HepG2 (cell line): ENCODE data around the gene SLC35B2. TPM values are rescaled to one million over a fixed set of nuclear protein-coding genes. Genes with fewer than 3 reads are reported as not detected.

ENCODE experiments used
- ARNTL ChIP-seq: sonication (generic); formaldehyde crosslinking; IDR thresholded peaks from 2 replicates; pipeline ENCODE4 v1.4.0; 2020; ENCODE audit warnings: mild to moderate bottlenecking, missing genetic modification reagents
- BATF2 ChIP-seq: sonication (generic); formaldehyde crosslinking; IDR thresholded peaks from 2 replicates; pipeline ENCODE4 v1.8.0; 2022; ENCODE audit warnings: mild to moderate bottlenecking, missing genetic modification reagents, moderate library complexity
- HDAC2 ChIP-seq: sonication (generic); formaldehyde crosslinking; IDR thresholded peaks from 2 replicates; pipeline ENCODE4 v1.4.0; 2020; ENCODE audit warnings: missing genetic modification reagents
- HOXA7 ChIP-seq: sonication (generic); formaldehyde crosslinking; IDR thresholded peaks from 2 replicates; pipeline ENCODE4 v1.8.1; 2022; ENCODE audit warnings: mild to moderate bottlenecking, missing genetic modification reagents, moderate library complexity
- KLF12 ChIP-seq: sonication (generic); formaldehyde crosslinking; IDR thresholded peaks from 2 replicates; pipeline ENCODE4 v1.4.0; 2020; ENCODE audit warnings: missing genetic modification reagents, borderline replicate concordance
- MAFG ChIP-seq: sonication (generic); formaldehyde crosslinking; IDR thresholded peaks from 2 replicates; pipeline ENCODE4 v1.5.1; 2020; ENCODE audit warnings: mild to moderate bottlenecking, missing genetic modification reagents
- NFE2 ChIP-seq: sonication (generic); formaldehyde crosslinking; IDR thresholded peaks from 2 replicates; pipeline ENCODE4 v1.4.0; 2020; ENCODE audit warnings: missing genetic modification reagents
- NR2F1 ChIP-seq, 2 experiments: fragments of 450-650 bp in 1 of 2; formaldehyde crosslinking in 1 of 2; IDR thresholded peaks; 2 replicates each; pipeline versions ENCODE4 v1.5.0 to v1.6.1; 2016 to 2020; ENCODE audit warnings: mild to moderate bottlenecking in 1 of 2, missing compliant biosample characterization in 1 of 2, missing genetic modification reagents in 1 of 2, moderate library complexity in 1 of 2
- POLR2AphosphoS2 ChIP-seq: IDR thresholded peaks from 2 replicates; pipeline ENCODE4 v1.6.1; 2011; ENCODE audit warnings: low read depth, low read length, improper control_type of control experiment
- POLR2AphosphoS5 ChIP-seq: IDR thresholded peaks from 2 replicates; pipeline ENCODE4 v1.6.1; 2012; ENCODE audit warnings: low read depth, low read length
- SAFB2 ChIP-seq: sonication (generic); formaldehyde crosslinking; IDR thresholded peaks from 2 replicates; pipeline ENCODE4 v1.5.1; 2020; ENCODE audit warnings: missing genetic modification reagents, low read depth, mild to moderate bottlenecking, borderline replicate concordance
- USF2 ChIP-seq, 2 experiments: sonication (generic) in 1 of 2; formaldehyde crosslinking in 1 of 2; IDR thresholded peaks; 2 replicates each; pipeline versions ENCODE4 v1.5.1 to v1.6.1; 2011 to 2020; ENCODE audit warnings: borderline replicate concordance in 1 of 2, low read depth in 1 of 2, low read length in 1 of 2, mild to moderate bottlenecking in 1 of 2, missing genetic modification reagents in 1 of 2, moderate library complexity in 1 of 2
- ZBTB2 ChIP-seq: sonication (generic); formaldehyde crosslinking; IDR thresholded peaks from 2 replicates; pipeline ENCODE4 v1.8.0; 2022; ENCODE audit warnings: low read depth, missing genetic modification reagents
- ZNF160 ChIP-seq: sonication (generic); formaldehyde crosslinking; IDR thresholded peaks from 2 replicates; pipeline ENCODE4 v1.8.0; 2022; ENCODE audit warnings: mild to moderate bottlenecking, inconsistent platforms, missing genetic modification reagents
- ZNF326 ChIP-seq: sonication (generic); formaldehyde crosslinking; IDR thresholded peaks from 2 replicates; pipeline ENCODE4 v1.4.0; 2020; ENCODE audit warnings: missing genetic modification reagents, borderline replicate concordance
- ZNF547 ChIP-seq: sonication (generic); formaldehyde crosslinking; IDR thresholded peaks from 2 replicates; pipeline ENCODE4 v1.5.1; 2020; ENCODE audit warnings: mild to moderate bottlenecking, missing genetic modification reagents
- ZNF646 ChIP-seq: sonication (generic); formaldehyde crosslinking; IDR thresholded peaks from 2 replicates; pipeline ENCODE4 v1.9.0; 2021; ENCODE audit warnings: mild to moderate bottlenecking, missing genetic modification reagents
- ZNF850 ChIP-seq: sonication (generic); formaldehyde crosslinking; conservative IDR thresholded peaks from 2 replicates; pipeline ENCODE4 v1.9.0; 2021; ENCODE audit warnings: mild to moderate bottlenecking, missing genetic modification reagents
- polyA plus RNA-seq, 8 experiments: library from polyadenylated mRNA; depleted of rRNA in 3 of 8; stranded (reverse) in 7 of 8; unstranded in 1 of 8; fragments of >200 nt; fragmentation: Illumina TruSeq in 4 of 8; extraction: Trizol in 4 of 8; gene quantifications; 2 replicates each; pipeline versions ENCODE4 v1.2.1 to v1.2.3, GENCODE V29; 2011 to 2016; ENCODE audit warnings: low read depth in 4 of 8, missing spikeins in 1 of 8, mixed read lengths in 1 of 8; ENCODE audit not compliant: insufficient read depth in 1 of 8
- total RNA-seq, 5 experiments: library from RNA; depleted of rRNA; stranded (reverse); fragments of >200 nt; fragmentation: Illumina TruSeq; extraction: Trizol; gene quantifications; 2 replicates each; pipeline ENCODE4 v1.2.3, GENCODE V29; 2016; ENCODE audit warnings: low read depth in 1 of 5

SLC35B2 gene
- total and polyA plus RNA-seq, 2 of the 13 experiments (the other 11 are each of a cell fraction or from before 2014, with no cell fraction given) = 61.1 to 148 TPM

GRCh38 chr6:44219053-44219814 is 38.1 kb downstream of the SLC35B2 start (continued):
- TF ChIP-seq POLR2AphosphoS2 (no peak), HOXA7 (CRISPR knock-in tag) (no peak), ZNF160 (CRISPR knock-in tag) (peak; percentile 58; the same call in 1 of the 2 replicates), ZNF326 (CRISPR knock-in tag) (no peak), NFE2 (CRISPR knock-in tag) (no peak), ZNF547 (CRISPR knock-in tag) (peak; percentile 75), POLR2AphosphoS5 (peak; percentile 39; the same call in 1 of the 2 replicates), HDAC2 (CRISPR knock-in tag) (peak; percentile 62; the same call in 1 of the 2 replicates), ARNTL (CRISPR knock-in tag) (peak; percentile 57; the same call in 1 of the 2 replicates), KLF12 (CRISPR knock-in tag) (peak; percentile 68; the same call in 1 of the 2 replicates), ZNF850 (CRISPR knock-in tag) (no peak), NR2F1 (CRISPR knock-in tag; IDR thresholded peaks at IDR 0.05) (no peak), MAFG (CRISPR knock-in tag) (no peak), SAFB2 (CRISPR knock-in tag) (no peak), ZNF646 (CRISPR knock-in tag) (no peak), ZBTB2 (CRISPR knock-in tag) (no peak), USF2 (IDR thresholded peaks at IDR 0.05; ENCODE audit: low read depth, low read length) (no peak), USF2 (CRISPR knock-in tag; IDR thresholded peaks at IDR 0.05; ENCODE audit: borderline replicate concordance) (no peak), BATF2 (CRISPR knock-in tag) (no peak)
